DOHH2 (cell line): Measurements from ENCODE around the gene CARD10.

Experiments
- CTCF ChIP-seq: fragments of 200-600 bp; sonication (generic); IDR thresholded peaks from one replicate; pipeline ENCODE4 v1.5.1; 2014; ENCODE audit warnings: antibody characterized with exemption, mild to moderate bottlenecking, low read depth, low read length; ENCODE audit not compliant: poor library complexity, severe bottlenecking
- EZH2phosphoT487 ChIP-seq: fragments of 200-600 bp; sonication (generic); IDR thresholded peaks from 2 replicates; pipeline ENCODE4 v1.6.1; 2017; ENCODE audit warnings: borderline replicate concordance, mild to moderate bottlenecking, antibody characterized with exemption, low read length, moderate library complexity, mixed read lengths

DNA sequence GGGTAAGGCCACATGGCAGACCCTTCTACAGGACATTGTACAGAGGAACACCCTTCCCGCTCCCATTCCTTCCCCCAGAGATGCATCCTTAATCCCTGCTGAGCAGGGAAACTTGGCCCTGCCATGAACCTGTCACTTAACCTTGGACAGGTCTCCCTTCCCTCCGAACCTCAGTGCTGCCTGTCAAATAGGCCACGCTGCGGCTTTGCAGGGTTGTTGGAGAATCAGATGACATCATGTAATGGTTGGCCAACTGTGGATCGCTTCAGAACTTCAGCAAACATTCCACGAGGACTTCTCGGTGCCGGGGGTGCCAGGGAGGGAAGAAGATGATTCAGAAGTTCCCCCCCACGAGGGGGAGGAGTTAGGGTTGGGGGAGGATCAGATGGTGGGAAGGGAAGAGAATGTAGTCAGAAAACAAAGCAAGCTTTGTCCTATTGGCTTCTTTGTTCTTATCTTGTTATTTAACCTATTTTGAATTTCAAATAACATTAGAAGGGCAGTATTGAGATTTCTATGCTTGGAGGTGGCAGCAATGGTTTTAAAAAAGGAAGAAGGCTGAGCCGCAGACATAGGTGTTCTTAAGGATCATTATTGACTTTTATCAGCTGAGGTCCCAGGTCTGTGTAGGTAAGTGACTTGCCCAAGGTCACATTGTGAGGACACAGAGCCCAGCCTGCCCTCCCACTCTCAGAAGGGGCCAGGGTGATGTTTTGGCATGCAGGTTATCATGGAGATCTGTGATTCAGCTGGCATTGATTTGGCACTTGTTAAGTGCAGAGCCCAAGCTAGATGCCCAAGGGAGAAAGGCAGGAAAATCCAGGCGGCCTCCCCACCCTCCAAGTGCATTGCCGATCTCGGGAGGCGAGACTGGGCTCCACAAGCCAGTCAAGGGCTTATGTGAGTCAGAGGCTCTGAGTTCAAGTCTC is 44.2 kb upstream of the CARD10 start:
- TF ChIP-seq CTCF = no peak
- no peak for TF ChIP-seq EZH2phosphoT487
